Neural progenitor cell (in vitro differentiated cells): ENCODE results near the gene ZNF169. TPM values are rescaled to one million over a fixed set of nuclear protein-coding genes. Genes with fewer than 3 reads are reported as not detected.

Experiments used
- DNase-seq: peaks from one replicate; pipeline ENCODE4 v3.0.0-alpha.2; 2016; ENCODE audit warnings: low spot score
- H2AFZ ChIP-seq: fragments of 200-600 bp; sonication (generic); replicated peaks from 2 replicates; pipeline ENCODE4 v1.6.1; 2016; ENCODE audit warnings: antibody characterized with exemption
- H3F3A ChIP-seq: fragments of 200-600 bp; sonication (generic); 2 replicates; pipeline ENCODE4 v1.6.1; 2016; ENCODE audit warnings: antibody characterized with exemption, low read depth
- H3K27ac ChIP-seq: fragments of 200-600 bp; sonication (generic); 2 replicates; pipeline ENCODE4 v1.5.1; 2016; ENCODE audit warnings: mild to moderate bottlenecking
- H3K27me3 ChIP-seq: fragments of 200-600 bp; sonication (generic); 2 replicates; pipeline ENCODE4 v1.6.1; 2016; ENCODE audit warnings: mild to moderate bottlenecking, moderate library complexity
- H3K36me3 ChIP-seq: fragments of 200-600 bp; sonication (generic); 2 replicates; pipeline ENCODE4 v1.5.1; 2016
- H3K4me1 ChIP-seq: fragments of 200-600 bp; sonication (generic); 2 replicates; pipeline ENCODE4 v1.6.1; 2016; ENCODE audit warnings: mixed run types
- H3K4me2 ChIP-seq: fragments of 200-600 bp; sonication (generic); 2 replicates; pipeline ENCODE4 v1.6.1; 2016
- H3K4me3 ChIP-seq: fragments of 200-600 bp; sonication (generic); 2 replicates; pipeline ENCODE4 v1.5.1; 2016
- H3K79me2 ChIP-seq: fragments of 200-600 bp; sonication (generic); 2 replicates; pipeline ENCODE4 v1.6.1; 2016; ENCODE audit warnings: low read depth
- H3K9ac ChIP-seq: fragments of 200-600 bp; sonication (generic); 2 replicates; pipeline ENCODE4 v1.6.1; 2016
- H3K9me3 ChIP-seq: fragments of 200-600 bp; sonication (generic); 2 replicates; pipeline ENCODE4 v1.5.1; 2016; ENCODE audit warnings: low read depth
- H4K20me1 ChIP-seq: fragments of 200-600 bp; sonication (generic); 2 replicates; pipeline ENCODE4 v1.6.1; 2016; ENCODE audit warnings: low read depth
- H3K27ac Mint-ChIP-seq: 3 replicates; pipeline ENCODE4 v1.8.0; 2021; ENCODE audit warnings: mixed read lengths
- H3K27me3 Mint-ChIP-seq: 2 replicates; pipeline ENCODE4 v1.8.0; 2022; ENCODE audit warnings: low read depth, mild to moderate bottlenecking, inconsistent platforms, moderate library complexity, mixed read lengths; ENCODE audit not compliant: insufficient read depth
- H3K36me3 Mint-ChIP-seq: 3 replicates; pipeline ENCODE4 v1.8.0; 2021; ENCODE audit warnings: mixed read lengths
- H3K4me1 Mint-ChIP-seq: 3 replicates; pipeline ENCODE4 v1.8.0; 2021; ENCODE audit warnings: mixed read lengths
- H3K4me3 Mint-ChIP-seq: 3 replicates; pipeline ENCODE4 v1.8.0; 2021; ENCODE audit warnings: mild to moderate bottlenecking, moderate library complexity, mixed read lengths
- H3K9me3 Mint-ChIP-seq: 3 replicates; pipeline ENCODE4 v1.8.0; 2020; ENCODE audit warnings: mixed read lengths
- CTCF ChIP-seq: fragments of 200-600 bp; sonication (generic); IDR thresholded peaks from 2 replicates; pipeline ENCODE4 v1.5.1; 2017; ENCODE audit warnings: antibody characterized with exemption, mild to moderate bottlenecking
- EZH2 ChIP-seq: fragments of 200-600 bp; sonication (generic); IDR thresholded peaks from 2 replicates; pipeline ENCODE4 v1.6.1; 2017; ENCODE audit warnings: antibody characterized with exemption, mild to moderate bottlenecking, moderate library complexity
- EZH2phosphoT487 ChIP-seq: fragments of 200-600 bp; sonication (generic); IDR thresholded peaks from 2 replicates; pipeline ENCODE4 v1.6.1; 2017; ENCODE audit warnings: antibody characterized with exemption
- total RNA-seq: library from RNA; depleted of rRNA; stranded (reverse); fragments of >200 nt; gene quantifications from 2 replicates; pipeline ENCODE4 v1.2.3, GENCODE V29; 2015; ENCODE audit warnings: low replicate concordance

Gene ZNF169
- total RNA-seq, 1 donor from 2014 or later, result 14.4 TPM

- no peak overlapping the region for H2AFZ ChIP-seq
- Mint-ChIP-seq H3K27ac (no peak overlapping the region), H3K27me3 (peaks cover 5% of the 10 kb centered on the region), H3K36me3 (peaks cover 42% of the 10 kb centered on the region), H3K4me3 (no peak overlapping the region), H3K9me3 (peaks cover 10% of the 10 kb centered on the region), H3K4me1 (no peaks in the 10 kb centered on the region)
- no peak overlapping the region for H3K27ac ChIP-seq
- no peaks in the 10 kb centered on the region for H3K9me3 ChIP-seq
- no peak overlapping the region for H3K9ac ChIP-seq
- no peaks in the 10 kb centered on the region for H3K36me3 ChIP-seq
- no peak overlapping the region for H3K4me2 ChIP-seq
- H3K4me1 ChIP-seq, result no peaks in the 10 kb centered on the region
- H3K27me3 ChIP-seq, result no peaks in the 10 kb centered on the region
- H3K4me3 ChIP-seq, result no peak overlapping the region
- H3F3A ChIP-seq, result no peaks in the 10 kb centered on the region
- TF ChIP-seq EZH2 (no peak), EZH2phosphoT487 (no peak), CTCF (no peak)
- DNase-seq, result no peak
- no peaks in the 10 kb centered on the region for H3K79me2 ChIP-seq
- H4K20me1 ChIP-seq, result no peaks in the 10 kb centered on the region
These were observed 22.0 kb downstream of the ZNF169 start for GRCh38 chr9:94281101-94281500.

GRCh38 chr9:94286116-94286515, 27.0 kb downstream of the ZNF169 start:
- Histone ChIP-seq H3K4me2 (no peak overlapping the region), H3K27me3 (no peaks in the 10 kb centered on the region), H3K36me3 (peaks cover 3% of the 10 kb centered on the region), H3K4me1 (no peaks in the 10 kb centered on the region), H3F3A (no peaks in the 10 kb centered on the region), H3K9me3 (peaks cover under 1% of the 10 kb centered on the region), H3K9ac (no peak overlapping the region), H3K4me3 (no peak overlapping the region), H3K79me2 (no peaks in the 10 kb centered on the region), H4K20me1 (no peaks in the 10 kb centered on the region), H2AFZ (no peak overlapping the region), H3K27ac (no peak overlapping the region)
- Mint-ChIP-seq H3K36me3 (peaks cover 18% of the 10 kb centered on the region), H3K4me3 (no peak overlapping the region), H3K9me3 (peaks cover under 1% of the 10 kb centered on the region), H3K4me1 (no peaks in the 10 kb centered on the region), H3K27me3 (peaks cover 3% of the 10 kb centered on the region), H3K27ac (no peak overlapping the region)
- TF ChIP-seq CTCF, result no peak
- DNase-seq, result no peak

GRCh38 chr9:94287877-94288513, 28.9 kb downstream of the ZNF169 start:
- no peak for DNase-seq
- Histone ChIP-seq H3K4me1 (no peaks in the 10 kb centered on the region), H3K9me3 (peaks cover 6% of the 10 kb centered on the region), H3K9ac (no peak overlapping the region), H2AFZ (no peak overlapping the region), H3K4me2 (no peak overlapping the region), H3F3A (no peaks in the 10 kb centered on the region), H4K20me1 (no peaks in the 10 kb centered on the region), H3K4me3 (no peak overlapping the region), H3K36me3 (peaks cover 10% of the 10 kb centered on the region), H3K79me2 (no peaks in the 10 kb centered on the region), H3K27me3 (no peaks in the 10 kb centered on the region), H3K27ac (no peak overlapping the region)
- Mint-ChIP-seq H3K9me3 (peaks cover 4% of the 10 kb centered on the region), H3K4me1 (no peaks in the 10 kb centered on the region), H3K27me3 (peaks cover 2% of the 10 kb centered on the region), H3K36me3 (peaks cover 12% of the 10 kb centered on the region), H3K4me3 (no peak overlapping the region), H3K27ac (no peak overlapping the region)
- TF ChIP-seq CTCF (no peak), EZH2 (no peak), EZH2phosphoT487 (no peak)
